Esophagus muscularis mucosa (tissue), 4 donors: ENCODE data around the gene DEFB131B.

Source experiments
- CTCF ChIP-seq, 3 experiments: fragments of 200-600 bp in 2 of 3; fragments of 450-650 bp in 1 of 3; sonication (generic) in 2 of 3; IDR thresholded peaks; one replicate each; pipeline ENCODE4 v1.5.1; 2017 to 2019; ENCODE audit warnings: antibody characterized with exemption in 3 of 3, mild to moderate bottlenecking in 2 of 3, moderate library complexity in 1 of 3
- EP300 ChIP-seq: sonication (generic); formaldehyde crosslinking; IDR thresholded peaks from one replicate; pipeline ENCODE4 v1.6.1; 2017; ENCODE audit warnings: antibody characterized with exemption
- POLR2A ChIP-seq: fragments of 450-650 bp; IDR thresholded peaks from one replicate; pipeline ENCODE4 v1.6.1; 2017; ENCODE audit warnings: antibody characterized with exemption, moderate library complexity, mild to moderate bottlenecking, low read depth
- POLR2AphosphoS5 ChIP-seq, 2 donors: sonication (generic); formaldehyde crosslinking; IDR thresholded peaks; one replicate each; pipeline ENCODE4 v1.6.1; 2017; ENCODE audit warnings: antibody characterized with exemption in 2 of 2

- TF ChIP-seq CTCF (IDR thresholded peaks at IDR 0.05) (no peak), POLR2A (no peak), POLR2AphosphoS5 (IDR thresholded peaks at IDR 0.05) (no peak), EP300 (no peak)
These were observed 36.5 kb downstream of the DEFB131B start for GRCh38 chr11:71914617-71915189.
